Ovary (tissue), 9 donors: ENCODE measurements around the gene MACO1. TPM values are rescaled to one million over a fixed set of nuclear protein-coding genes. Genes with fewer than 3 reads are reported as not detected.

Experiments used
- DNase-seq, 5 donors: peaks; one replicate each; pipeline ENCODE4 v3.0.0-alpha.2; 2019 to 2020
- H3K27ac ChIP-seq, 2 donors: fragments of 200-600 bp; one replicate each; pipeline versions ENCODE4 v1.5.1 to v1.8.0; 2019 to 2022
- H3K27me3 ChIP-seq: fragments of 200-600 bp; one replicate; pipeline ENCODE4 v1.8.0; 2022
- H3K36me3 ChIP-seq: fragments of 200-600 bp; sonication (generic); one replicate; pipeline ENCODE4 v1.5.1; 2019
- H3K4me1 ChIP-seq: one replicate; pipeline ENCODE4 v1.8.1; 2013; ENCODE audit warnings: mild to moderate bottlenecking, moderate library complexity; ENCODE audit not compliant: insufficient read depth
- H3K4me3 ChIP-seq: fragments of 200-600 bp; sonication (generic); one replicate; pipeline ENCODE4 v1.5.1; 2017
- H3K9me3 ChIP-seq, 2 donors: fragments of 200-600 bp in 1 of 2; sonication (generic) in 1 of 2; one replicate each; pipeline versions ENCODE4 v1.5.1 to v1.8.1; 2013 to 2019; ENCODE audit warnings: mild to moderate bottlenecking in 1 of 2, moderate library complexity in 1 of 2
- CTCF ChIP-seq, 3 donors: fragments of 450-650 bp in 2 of 3; fragments of 200-600 bp in 1 of 3; IDR thresholded peaks; one replicate each; pipeline versions ENCODE4 v1.5.1 to v1.8.0; 2016 to 2022; ENCODE audit warnings: antibody characterized with exemption in 3 of 3, mild to moderate bottlenecking in 1 of 3
- EP300 ChIP-seq: sonication (generic); formaldehyde crosslinking; IDR thresholded peaks from one replicate; pipeline ENCODE4 v1.6.1; 2017; ENCODE audit warnings: antibody characterized with exemption
- POLR2A ChIP-seq: fragments of 450-650 bp; IDR thresholded peaks from one replicate; pipeline ENCODE4 v1.6.1; 2017; ENCODE audit warnings: antibody characterized with exemption, mild to moderate bottlenecking, moderate library complexity
- WGBS, 3 donors: extraction: QIAGEN DNeasy Blood & Tissue Kit in 1 of 3; methylation state at CpG; one replicate each; pipeline versions ENCODE4 v1.1.5 to v1.1.7; 2013 to 2017; 5-methylcytosine and 5-hydroxymethylcytosine counted together
- intact Hi-C, 4 donors: fragments of 100-400 bp; cut with DNase I; formaldehyde crosslinking; loops; one replicate each; pipeline versions ENCODE4 v1.11.0 to v1.15.1; 2022 to 2023
- polyA plus RNA-seq, 2 donors: library from polyadenylated mRNA; stranded (reverse); fragments of 200-250 nt in 1 of 2; fragments of 350-450 nt in 1 of 2; fragmentation: Illumina TruSeq in 1 of 2; extraction: RNeasy Lipid Tissue Mini Kit (QIAGEN cat#74804) in 1 of 2; gene quantifications; one replicate each; pipeline ENCODE4 v1.2.3, GENCODE V29; 2013 to 2014
- total RNA-seq, 7 donors: library from RNA; depleted of rRNA in 2 of 7; stranded (reverse); fragments of >200 nt in 2 of 7; fragmentation: NEBNext Ultra II Directional in 3 of 7; extraction: Animal tissue kit (Norgen Biotek cat#: 25700) in 3 of 7; gene quantifications; one replicate each; pipeline versions ENCODE4 v1.1.0 to v1.2.4, GENCODE V29; 2016 to 2023
- donor health status: DM: no; HTN: no; CAD: no; lungs with moderate emphysema.
- donor health status: DM: no; HTN: no; CAD: no.
- donor health status: Bipolar disorder and iron deficiency.
- donor health status: DM: yes; HTN: yes; CAD: no.
- donor health status: DM: no; HTN: no; CAD: no.
- donor health status: DM: yes; HTN: yes; CAD: no.

MACO1 gene
- total and polyA plus RNA-seq, 9 donors: 14.1 to 30.4 (median 23.4) TPM

DNA sequence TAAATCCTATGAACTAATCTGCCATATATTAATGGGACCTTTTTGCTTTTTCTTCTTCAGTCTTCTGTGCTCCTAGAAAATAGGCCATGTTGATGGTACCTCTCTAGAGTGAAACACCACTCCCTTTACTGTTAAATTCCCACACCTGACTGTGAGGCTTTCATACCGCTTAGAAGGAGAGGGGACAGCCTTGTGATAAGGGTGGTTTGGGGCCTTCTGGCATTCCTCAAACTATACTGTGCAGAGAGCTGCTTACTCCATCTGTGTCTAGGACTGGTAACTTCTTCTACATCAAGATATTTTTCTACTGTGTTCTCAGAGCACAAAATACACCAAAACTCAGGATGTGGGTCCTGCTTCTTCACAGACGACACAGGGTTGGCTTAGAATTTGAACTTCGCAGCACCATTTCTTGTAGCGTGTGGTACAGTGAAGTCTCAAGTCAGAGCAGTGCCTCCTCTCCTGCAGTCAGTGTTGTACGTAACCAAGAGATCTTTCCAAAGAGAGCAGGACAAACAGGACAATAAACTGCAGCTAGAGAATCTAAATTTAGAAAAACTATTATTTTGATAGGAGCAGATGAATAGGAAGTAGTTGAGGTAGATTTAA lies 43.8 kb downstream of the MACO1 start:
- H3K36me3 ChIP-seq: no peaks in the 10 kb centered on the region
- no peaks in the 10 kb centered on the region for H3K9me3 ChIP-seq
- no peaks in the 10 kb centered on the region for H3K27me3 ChIP-seq
- no peak for DNase-seq
- intact Hi-C loops: no loop called here
- H3K4me1 ChIP-seq: peaks cover 7% of the 10 kb centered on the region
- TF ChIP-seq POLR2A (no peak), EP300 (no peak), CTCF (IDR thresholded peaks at IDR 0.05) (no peak)
- 75 to 85% (median 77%) methylated on average over 5 of the region's 5 CpGs for WGBS, 3 donors
- no peak overlapping the region for H3K4me3 ChIP-seq
- H3K27ac ChIP-seq: no peak overlapping the region

DNA sequence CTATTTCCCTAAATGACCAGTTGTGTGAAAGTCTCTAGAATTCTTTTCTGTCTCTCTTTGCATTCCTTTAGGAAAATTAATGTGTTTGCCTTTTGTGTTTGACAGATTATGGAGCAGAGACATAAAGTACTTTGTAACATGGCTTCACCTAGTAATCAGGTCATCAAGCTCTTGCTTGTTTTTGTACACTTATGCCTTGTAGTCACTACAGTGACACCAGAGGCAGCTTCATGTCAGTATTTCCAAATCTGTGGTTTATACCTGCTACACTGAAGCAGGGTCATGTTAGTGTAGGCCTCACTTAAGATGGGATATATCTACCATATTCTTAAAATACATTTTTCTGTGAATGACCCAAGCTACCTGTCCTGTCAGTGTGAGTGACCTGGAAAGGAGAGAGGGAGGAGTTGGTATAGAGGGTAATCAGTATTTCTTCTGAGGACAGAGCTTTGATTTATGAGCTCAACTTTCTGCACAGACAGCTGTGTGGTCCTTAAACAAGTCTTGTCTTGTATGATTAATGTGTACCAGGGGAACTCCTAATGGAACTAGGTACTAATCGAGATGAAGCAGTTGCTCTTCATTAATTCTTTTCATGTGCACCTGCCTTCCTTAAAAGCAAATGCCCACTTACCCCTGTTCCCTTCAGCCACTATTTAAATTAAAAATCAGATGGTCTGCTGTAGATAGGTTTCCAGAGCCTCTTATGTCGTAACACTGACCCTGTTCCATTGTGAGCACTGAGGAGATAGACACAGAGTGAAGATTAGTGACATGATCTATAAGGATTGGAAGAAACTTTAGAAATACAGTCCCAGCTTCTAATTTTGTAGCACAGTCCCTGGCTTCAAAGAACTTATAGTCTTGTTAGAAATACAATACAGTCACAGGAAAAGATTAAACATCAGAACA lies 45.7 kb downstream of the MACO1 start:
- H3K36me3 ChIP-seq: no peaks in the 10 kb centered on the region
- DNase-seq: no peak
- intact Hi-C loops: no loop called here
- no peak for TF ChIP-seq CTCF (IDR thresholded peaks at IDR 0.05)
- no peak for TF ChIP-seq EP300
- TF ChIP-seq POLR2A: no peak
- 84 to 91% (median 86%) methylated on average over 2 of the region's 2 CpGs for WGBS, 3 donors
- H3K4me1 ChIP-seq: peaks cover 4% of the 10 kb centered on the region
- H3K27ac ChIP-seq: no peak overlapping the region
- H3K9me3 ChIP-seq: no peaks in the 10 kb centered on the region
- H3K27me3 ChIP-seq: no peaks in the 10 kb centered on the region
- no peak overlapping the region for H3K4me3 ChIP-seq

DNA sequence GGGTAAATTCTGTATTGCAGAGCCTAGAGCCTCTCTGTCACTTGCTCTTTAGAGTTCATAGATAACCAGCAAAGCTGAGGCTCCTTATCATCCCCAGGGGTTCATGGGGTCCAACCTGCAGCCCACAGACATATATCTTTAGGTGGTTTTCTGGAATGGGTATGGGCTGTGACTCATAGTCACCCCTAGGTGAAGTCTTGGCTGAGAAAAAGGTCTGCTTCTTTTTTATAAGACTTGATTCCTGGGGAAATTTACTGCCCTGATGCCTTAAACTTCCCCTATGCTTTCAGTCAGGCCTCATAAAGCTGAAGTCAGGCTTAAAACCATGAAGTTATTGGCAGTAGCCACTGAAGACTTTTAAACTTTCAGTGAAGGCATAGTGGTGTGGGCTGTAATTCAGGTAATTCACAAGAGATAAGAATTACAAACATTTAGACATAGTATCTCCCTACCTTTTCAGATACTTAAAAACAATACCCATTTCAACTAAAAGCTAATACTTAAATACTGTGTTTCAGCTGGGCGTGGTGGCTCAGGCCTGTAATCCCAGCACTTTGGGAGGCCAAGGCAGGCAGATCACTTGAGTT lies 46.8 kb downstream of the MACO1 start:
- H3K4me3 ChIP-seq: no peak overlapping the region
- peaks cover 4% of the 10 kb centered on the region for H3K4me1 ChIP-seq
- intact Hi-C loops: no loop called here
- 94 to 100% (median 96%) methylated on average over 1 of the region's 1 CpG for WGBS, 3 donors
- no peak overlapping the region for H3K27ac ChIP-seq
- H3K27me3 ChIP-seq: no peaks in the 10 kb centered on the region
- DNase-seq: no peak
- H3K36me3 ChIP-seq: no peaks in the 10 kb centered on the region
- TF ChIP-seq EP300: no peak
- TF ChIP-seq POLR2A: no peak
- no peak for TF ChIP-seq CTCF (IDR thresholded peaks at IDR 0.05)
- no peaks in the 10 kb centered on the region for H3K9me3 ChIP-seq

GRCh38 chr1:25478633-25479032 lies 47.9 kb downstream of the MACO1 start:
- TF ChIP-seq EP300 (no peak), POLR2A (no peak), CTCF (IDR thresholded peaks at IDR 0.05) (no peak)
- Histone ChIP-seq H3K36me3 (no peaks in the 10 kb centered on the region), H3K27me3 (no peaks in the 10 kb centered on the region), H3K4me1 (peaks cover 5% of the 10 kb centered on the region), H3K9me3 (no peaks in the 10 kb centered on the region), H3K4me3 (no peak overlapping the region), H3K27ac (no peak overlapping the region)
- DNase-seq: no peak
- intact Hi-C loops: no loop called here
